Hematopoietic multipotent progenitor cell treated with erythropoietin and hydrocortisone succinate and interleukin-3 and kit ligand, for 17 days (in vitro differentiated cells): Measurements from ENCODE around the gene USP49.
"Not testable (repeated sequence)": the region's sequence is repeated elsewhere in the genome, so short reads cannot be mapped to it uniquely, and the experiment has no call there.

Experiments
- DNase-seq: peaks from one replicate; pipeline ENCODE4 v3.0.0-alpha.2; 2015; ENCODE audit warnings: low spot score

The USP49 gene

DNA sequence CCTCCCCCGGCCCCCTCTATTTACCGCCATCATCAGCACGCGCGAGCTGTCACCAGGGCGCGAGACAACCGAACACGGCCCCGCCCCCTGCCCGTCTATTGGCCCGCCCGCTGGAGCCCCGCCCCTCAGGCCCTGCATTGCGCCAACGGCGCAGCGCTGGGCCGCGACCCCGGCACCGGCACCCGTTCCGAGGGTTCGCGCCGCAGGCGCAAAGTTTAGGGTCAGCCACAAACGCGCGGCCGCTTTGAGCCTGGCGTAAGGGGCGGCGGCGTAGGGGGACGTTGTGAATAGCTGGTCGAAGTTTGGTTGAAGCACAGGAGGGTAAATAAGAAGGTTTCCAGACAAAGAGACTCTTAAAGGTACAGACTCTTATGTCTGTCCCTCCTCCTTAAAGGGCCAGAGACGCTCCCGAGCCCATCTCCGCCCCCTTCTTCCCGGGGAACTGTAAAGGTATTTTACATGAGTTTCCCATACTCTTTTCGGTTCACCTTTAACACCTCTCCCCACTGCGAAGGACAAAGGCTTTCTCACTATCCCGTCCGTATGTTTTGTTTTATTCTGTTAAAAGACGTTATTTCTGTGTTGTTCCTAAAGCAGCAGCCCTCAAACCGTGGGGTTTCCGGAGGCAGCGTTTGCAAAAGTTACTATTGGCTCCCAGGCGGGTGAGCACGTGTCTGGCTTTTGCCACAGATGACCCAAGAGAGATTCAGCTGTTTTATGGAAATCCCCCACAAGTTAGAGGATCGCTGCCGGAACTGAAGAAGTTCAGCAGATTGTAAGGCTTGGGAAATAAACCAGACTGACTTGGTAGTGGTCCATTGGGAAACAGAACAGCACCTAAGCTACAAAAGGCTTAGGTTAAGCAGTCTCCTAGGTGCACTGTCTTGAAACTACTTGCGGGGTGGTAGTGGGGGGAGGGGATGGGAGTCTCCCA, at the start of gene USP49:
TSS of gene USP49 (minus strand) at position 76 of the 934 bp plus-strand sequence. CDS start 88,392 bp downstream, outside the sequence.
- DNase-seq = peak; percentile 76

GRCh38 chr6:41943456-41943855, 48.3 kb upstream of the USP49 start:
- no peak for DNase-seq

GRCh38 chr6:41942882-41943281, 47.7 kb upstream of the USP49 start:
- DNase-seq = not testable (repeated sequence)

DNA sequence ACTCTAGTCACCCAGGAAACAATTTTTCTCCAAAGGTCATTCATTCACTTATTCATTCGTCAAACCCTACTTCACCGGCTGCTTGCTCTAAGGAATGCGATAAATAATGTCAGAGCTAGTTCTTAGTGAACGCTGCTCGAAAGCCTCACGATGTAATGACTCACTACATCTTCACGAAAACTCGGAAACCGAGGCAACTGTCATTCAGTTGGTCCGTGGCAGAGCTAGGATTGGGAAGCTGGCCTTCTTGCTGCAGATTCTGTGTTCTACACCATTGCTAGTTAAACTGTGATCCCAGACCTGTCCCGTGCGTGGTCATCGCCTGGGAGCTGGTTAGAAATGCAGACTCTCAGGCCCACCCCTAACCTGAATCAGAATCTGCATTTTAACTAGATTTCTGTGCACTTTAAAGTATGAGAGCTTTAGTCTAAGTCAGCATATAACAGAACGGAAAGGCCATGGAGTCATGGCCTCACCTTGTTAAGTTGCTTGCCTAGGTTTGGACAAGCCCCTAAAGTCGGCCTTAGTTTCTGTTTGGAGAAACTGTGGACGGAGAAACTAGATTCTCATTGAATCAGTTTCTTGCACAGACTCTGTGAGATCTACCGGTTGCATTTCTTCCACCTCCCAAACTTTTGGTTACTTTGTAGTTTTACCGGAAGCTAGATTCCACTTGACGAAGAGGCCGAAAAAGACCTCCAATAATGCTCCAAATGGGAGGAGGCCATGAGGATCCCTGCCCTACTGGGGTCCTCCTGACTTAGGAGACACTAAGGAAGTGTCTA, 47.1 kb upstream of the USP49 start:
- no peak for DNase-seq

DNA sequence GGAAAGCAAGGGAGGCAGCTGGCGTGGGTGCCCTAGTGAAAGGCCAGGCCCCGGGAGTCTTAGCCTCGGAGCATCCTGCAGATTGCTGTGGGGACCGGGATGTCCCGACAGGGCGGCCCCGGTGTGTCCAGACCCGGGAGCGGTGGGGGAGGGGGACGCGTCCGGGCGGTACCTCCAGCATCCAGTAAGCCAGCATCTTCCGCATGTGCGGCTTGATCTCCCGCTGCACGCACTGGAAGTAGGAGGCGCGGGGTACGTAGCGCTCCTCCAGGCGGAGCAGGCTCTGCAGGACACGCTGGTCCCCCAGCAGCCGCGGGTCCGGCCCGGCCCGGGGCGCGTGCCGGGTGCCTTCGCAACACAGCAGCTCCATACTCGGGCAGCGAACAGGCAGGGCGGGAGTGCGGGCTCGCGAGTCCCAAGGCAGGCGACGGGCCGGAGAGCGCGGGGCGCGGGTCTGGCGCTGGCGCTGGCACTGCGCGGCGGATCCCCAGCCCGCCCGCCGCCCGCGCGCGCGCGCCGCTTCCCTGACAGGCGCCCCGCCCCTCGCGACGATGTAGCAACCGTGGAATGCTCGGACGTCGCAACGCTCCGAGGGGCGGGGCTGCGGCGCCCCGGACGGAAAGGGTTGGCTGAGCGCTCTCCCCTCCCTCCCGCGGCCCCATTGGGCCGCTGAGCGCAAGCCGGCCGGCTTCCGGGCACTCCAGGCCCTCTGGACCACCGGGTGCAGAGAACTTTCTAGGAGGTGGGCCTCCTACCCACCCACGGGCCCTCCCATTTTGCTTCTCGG, 46.3 kb upstream of the USP49 start, which contains the start of gene CCND3:
TSS of gene CCND3 (minus strand) at position 529 of the 787 bp plus-strand sequence. CDS start at position 370, 159 bp downstream.
- peak; percentile 85 for DNase-seq

- no peak for DNase-seq
Measured at GRCh38 chr6:41940759-41941279, 45.6 kb upstream of the USP49 start.

DNA sequence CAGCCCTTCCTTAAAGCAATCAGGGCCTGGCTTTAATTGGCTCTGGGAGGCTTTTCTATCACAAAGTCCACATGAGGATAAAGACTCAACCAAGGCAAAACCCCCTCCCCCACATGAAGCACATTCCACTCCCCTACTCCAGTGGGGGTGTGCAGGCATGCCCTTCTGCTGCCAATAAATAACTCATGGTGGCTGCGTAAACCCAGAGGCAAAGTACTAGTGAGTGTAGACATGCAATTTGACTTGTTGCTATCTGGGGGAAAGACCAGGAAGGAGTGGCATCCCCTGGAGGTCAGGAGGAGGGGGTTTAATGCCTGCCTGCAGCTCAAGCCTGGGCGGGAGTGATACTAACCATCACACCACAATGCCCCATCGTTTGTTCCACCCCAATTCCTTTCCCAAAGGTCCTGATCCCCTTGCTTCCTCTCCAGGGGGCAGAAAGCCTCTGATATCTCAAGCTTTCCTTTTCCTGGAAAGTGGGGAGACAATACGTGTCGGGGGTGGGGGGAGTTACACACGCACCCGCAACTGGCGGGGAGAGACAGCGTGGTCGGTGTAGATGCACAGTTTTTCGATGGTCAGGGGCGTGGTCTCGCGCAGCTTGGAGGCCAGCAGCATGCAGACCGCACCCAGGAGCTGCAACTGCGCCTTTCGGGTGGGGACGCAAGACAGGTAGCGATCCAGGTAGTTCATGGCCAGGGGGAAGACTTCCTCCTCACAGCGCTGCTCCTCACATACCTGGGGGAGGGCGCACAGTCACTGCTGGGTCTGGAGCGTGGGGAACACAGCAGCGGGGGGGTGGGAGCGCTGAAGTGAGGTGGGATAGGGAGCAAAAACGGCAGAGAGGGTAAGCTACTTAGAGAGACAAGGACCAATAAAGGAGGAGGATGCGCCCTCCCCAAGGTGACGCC, 44.9 kb upstream of the USP49 start:
- DNase-seq = peak; percentile 59

DNA sequence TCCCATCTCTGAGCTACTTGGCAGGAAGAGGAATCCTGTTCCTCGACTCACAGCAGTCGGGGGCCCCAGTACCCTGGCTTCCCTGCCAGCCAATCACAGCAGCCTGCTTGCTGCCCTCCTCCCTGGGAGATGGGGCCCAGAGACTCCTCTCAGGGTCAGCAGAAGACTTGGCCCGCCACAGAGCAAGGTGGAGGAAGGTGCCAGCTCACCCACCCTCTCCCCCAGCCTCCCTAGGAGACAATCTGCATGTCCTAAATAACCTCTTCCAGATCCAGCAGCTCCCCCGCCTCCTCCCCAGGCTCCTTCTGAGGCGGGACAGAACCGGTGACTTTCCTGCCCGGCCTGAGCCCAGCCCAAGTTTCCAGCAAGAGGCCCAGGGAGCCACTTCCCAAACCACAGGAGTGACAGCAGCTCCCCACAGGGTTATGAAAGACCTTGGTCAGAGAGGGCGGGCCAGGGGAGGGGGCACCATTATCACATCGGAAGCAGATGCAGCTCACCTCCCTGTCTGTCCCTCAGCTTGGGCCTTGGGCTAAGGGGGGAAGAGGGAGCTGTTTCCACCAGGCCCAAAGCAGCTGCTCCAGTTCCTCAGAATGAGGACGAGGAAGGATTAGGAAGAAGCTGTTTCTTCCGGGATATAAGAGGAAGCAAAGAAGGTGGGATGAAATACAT, 44.1 kb upstream of the USP49 start:
- DNase-seq = no peak

GRCh38 chr6:41938590-41939175, 43.5 kb upstream of the USP49 start:
- DNase-seq = no peak

GRCh38 chr6:41937861-41938574, 42.8 kb upstream of the USP49 start:
- peak; percentile 71 for DNase-seq

GRCh38 chr6:41937472-41937860, 42.3 kb upstream of the USP49 start:
- no peak for DNase-seq

GRCh38 chr6:41936073-41936837, 41.1 kb upstream of the USP49 start:
- DNase-seq = peak; percentile 91

- no peak for DNase-seq
Measured at GRCh38 chr6:41935685-41936072, 40.5 kb upstream of the USP49 start.

DNA sequence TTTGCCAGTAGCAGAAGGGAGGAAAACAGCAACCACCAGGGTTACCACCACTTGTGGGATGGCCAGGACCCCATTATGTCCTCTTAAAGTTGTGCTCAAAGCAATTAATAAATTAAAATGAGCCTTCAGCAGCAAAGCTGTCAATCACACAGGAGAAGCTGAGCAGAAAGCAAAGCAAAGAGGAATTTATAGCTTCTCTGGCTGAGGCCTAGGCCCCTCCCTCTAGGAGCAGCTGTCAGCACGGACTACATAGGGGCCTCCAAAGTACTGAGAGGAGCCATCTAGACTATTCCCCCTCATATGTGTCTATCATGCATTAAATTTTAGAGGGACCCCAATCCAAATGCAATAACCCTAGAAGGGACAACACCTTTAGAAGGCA, 40.0 kb upstream of the USP49 start:
- DNase-seq = no peak

- DNase-seq = no peak
Measured at GRCh38 chr6:41934278-41935192, 39.4 kb upstream of the USP49 start.

- DNase-seq = no peak
Measured at GRCh38 chr6:41932378-41932777, 37.2 kb upstream of the USP49 start.

DNA sequence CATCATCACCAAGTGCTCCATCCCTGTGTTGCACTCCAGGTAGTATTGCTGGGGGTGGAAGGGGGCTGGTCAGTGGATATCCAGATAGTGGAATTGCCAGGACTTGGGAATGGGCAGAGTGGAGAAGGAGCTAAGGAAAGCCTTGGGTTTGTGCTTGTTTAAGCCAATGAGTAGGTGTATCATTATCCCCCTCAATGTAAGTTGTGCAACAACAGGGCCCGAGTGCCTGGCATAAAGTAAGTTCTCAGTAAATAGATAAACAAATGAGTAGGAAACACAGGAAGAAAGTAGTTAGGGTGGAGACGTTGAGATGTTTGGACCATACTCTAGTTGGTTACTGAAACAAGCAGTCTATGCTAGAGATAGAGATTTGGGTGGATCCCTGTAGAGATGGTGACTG, 36.6 kb upstream of the USP49 start:
- no peak for DNase-seq
